ENCODE data around the gene TTC28.

DNA sequence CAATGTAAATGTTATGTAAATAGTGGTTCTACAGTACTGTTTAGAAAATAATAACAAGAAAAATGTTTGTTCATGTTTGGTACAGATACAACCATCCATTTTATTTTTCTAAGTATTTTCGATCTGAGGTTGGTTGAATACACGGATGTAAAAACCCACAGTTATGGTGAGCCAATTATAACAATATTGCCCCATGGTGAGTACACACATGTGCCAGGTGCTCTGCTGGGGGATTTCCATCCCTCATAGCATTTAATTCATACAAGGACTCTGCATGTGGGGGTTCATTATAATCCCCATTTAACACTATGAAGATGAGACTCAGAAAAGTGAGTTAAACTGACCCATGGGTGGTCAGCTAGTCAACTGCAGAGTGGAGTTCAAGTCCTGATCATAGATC is 23.3 kb upstream of the TTC28 start:
- TF ChIP-seq, protein P1, sequence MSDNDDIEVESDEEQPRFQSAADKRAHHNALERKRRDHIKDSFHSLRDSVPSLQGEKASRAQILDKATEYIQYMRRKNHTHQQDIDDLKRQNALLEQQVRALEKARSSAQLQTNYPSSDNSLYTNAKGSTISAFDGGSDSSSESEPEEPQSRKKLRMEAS (IDR thresholded peaks at IDR 0.05), result no peak
- TF ChIP-seq POLR2AphosphoS5 (IDR thresholded peaks at IDR 0.05; ENCODE audit: low read depth, low read length) (no peak), EZH2 (IDR thresholded peaks at IDR 0.05) (no peak), TCF7L2 (IDR thresholded peaks at IDR 0.05; ENCODE audit: borderline replicate concordance, extremely low read depth, insufficient read depth, insufficient read length) (no peak), POLR2A (IDR thresholded peaks at IDR 0.05; ENCODE audit: borderline replicate concordance, extremely low read depth, insufficient read depth, insufficient read length) (no peak), EZH2phosphoT487 (IDR thresholded peaks at IDR 0.05; ENCODE audit: borderline replicate concordance) (no peak)
